HCT116 (cell line): Measurements from ENCODE around the gene BTBD10. TPM values are rescaled to one million over a fixed set of nuclear protein-coding genes. Genes with fewer than 3 reads are reported as not detected.

Source experiments
- ATAC-seq: fragments of 200-7000 bp; cut with Tn5 transposase; 2 replicates; pipeline ENCODE4 v1.9.1; 2020; ENCODE audit warnings: mild to moderate bottlenecking, moderate library complexity
- BruUV-seq: library from RNA; stranded (reverse); fragments of 400-500 nt; replicated peaks from 2 replicates; lab custom pipeline; 2021; lab: Mats Ljungman, UMichigan
- CTCF ChIA-PET: fragments of 300-600 bp; sonication (Branson Sonifier 250); formaldehyde crosslinking; loops from one replicate; lab custom pipeline; 2021; ENCODE audit warnings: antibody characterized with exemption; lab: Charles Lee
- POLR2A ChIA-PET: fragments of 300-600, 350-600 bp; sonication (Branson Sonifier 250); formaldehyde crosslinking; loops from one replicate; lab custom pipeline; 2021; ENCODE audit warnings: antibody characterized with exemption; lab: Charles Lee
- RAD21 ChIA-PET, 2 experiments: fragments of 300-600 bp; sonication (Branson Sonifier 250); formaldehyde crosslinking; loops; one replicate each; lab custom pipeline; 2023; ENCODE audit warnings: low total read pairs in 2 of 2; ENCODE audit not compliant: uncharacterized antibody in 2 of 2, unreplicated experiment in 2 of 2, low non-redundant PET in 1 of 2; lab: Charles Lee
- DNase-seq: peaks from one replicate; pipeline ENCODE4 v3.0.0-alpha.2; 2010; ENCODE audit warnings: low read depth, low spot score
- H2AFZ ChIP-seq: fragments of 200-600 bp; shearing (Covaris generic), sonication (generic); 2 replicates; pipeline ENCODE4 v1.6.1; 2017; ENCODE audit warnings: low read depth, mixed run types, mixed read lengths, antibody characterized with exemption, low read length; ENCODE audit not compliant: poor library complexity, severe bottlenecking
- H3K27ac ChIP-seq: 2 replicates; pipeline ENCODE4 v1.5.1; 2012; ENCODE audit warnings: low read depth, low read length
- H3K27me3 ChIP-seq: fragments of 200-600 bp; sonication (generic); 2 replicates; pipeline ENCODE4 v1.6.1; 2016; ENCODE audit warnings: mixed run types, low read length, mixed read lengths; ENCODE audit not compliant: insufficient read depth
- H3K36me3 ChIP-seq, 2 experiments: fragments of 200-500 bp in 1 of 2; fragments of 200-600 bp in 1 of 2; sonication (Bioruptor generic) in 1 of 2; sonication (generic) in 1 of 2; 2 replicates each; pipeline versions ENCODE4 v1.5.1 to v1.6.1; 2014 to 2016; ENCODE audit warnings: low read length in 2 of 2, inconsistent platforms in 1 of 2, mixed read lengths in 1 of 2, mixed run types in 1 of 2; ENCODE audit not compliant: insufficient read depth in 2 of 2, control insufficient read depth in 1 of 2
- H3K4me1 ChIP-seq, 2 experiments: fragments of 200-600 bp in 1 of 2; sonication (generic) in 1 of 2; 2 replicates each; pipeline versions ENCODE4 v1.5.1 to v1.6.1; 2012 to 2017; ENCODE audit warnings: low read length in 2 of 2, inconsistent platforms in 1 of 2, mild to moderate bottlenecking in 1 of 2, mixed read lengths in 1 of 2, mixed run types in 1 of 2, moderate library complexity in 1 of 2; ENCODE audit not compliant: insufficient read depth in 2 of 2, control insufficient read depth in 1 of 2
- H3K4me2 ChIP-seq: fragments of 200-600 bp; sonication (generic); 2 replicates; pipeline ENCODE4 v1.6.1; 2017; ENCODE audit warnings: mixed run types, low read length, mixed read lengths
- H3K4me3 ChIP-seq, 2 experiments: fragments of 200-600 bp in 1 of 2; sonication (generic) in 1 of 2; replicated peaks in 1 of 2; 2 replicates each; pipeline ENCODE4 v1.5.1; 2011 to 2016; ENCODE audit warnings: low read length in 2 of 2, control low read depth in 1 of 2, low read depth in 1 of 2, mild to moderate bottlenecking in 1 of 2, mixed read lengths in 1 of 2, mixed run types in 1 of 2
- H3K79me2 ChIP-seq: fragments of 200-600 bp; sonication (generic); 2 replicates; pipeline ENCODE4 v1.6.1; 2017; ENCODE audit warnings: mild to moderate bottlenecking, mixed run types, low read length, moderate library complexity, mixed read lengths; ENCODE audit not compliant: insufficient read depth
- H3K9ac ChIP-seq: fragments of 200-600 bp; sonication (generic); 2 replicates; pipeline ENCODE4 v1.6.1; 2016; ENCODE audit warnings: low read length, mixed read lengths
- H3K9me2 ChIP-seq: fragments of 200-600 bp; sonication (generic), shearing (Covaris generic); 2 replicates; pipeline ENCODE4 v1.6.1; 2017; ENCODE audit warnings: mixed run types, mild to moderate bottlenecking, moderate library complexity; ENCODE audit not compliant: insufficient read depth
- H3K9me3 ChIP-seq, 2 experiments: fragments of 200-500 bp in 1 of 2; fragments of 200-600 bp in 1 of 2; sonication (Bioruptor generic) in 1 of 2; sonication (generic) in 1 of 2; 2 replicates each; pipeline ENCODE4 v1.6.1; 2014 to 2017; ENCODE audit warnings: low read length in 2 of 2, mixed read lengths in 2 of 2, inconsistent platforms in 1 of 2, low read depth in 1 of 2, mild to moderate bottlenecking in 1 of 2, mixed run types in 1 of 2, moderate library complexity in 1 of 2; ENCODE audit not compliant: control insufficient read depth in 1 of 2, insufficient read depth in 1 of 2
- H4K20me1 ChIP-seq: fragments of 200-600 bp; sonication (generic), shearing (Covaris generic); 2 replicates; pipeline ENCODE4 v1.6.1; 2017; ENCODE audit warnings: mixed run types, mild to moderate bottlenecking, moderate library complexity; ENCODE audit not compliant: insufficient read depth
- CBX3 ChIP-seq: IDR thresholded peaks from 2 replicates; pipeline ENCODE4 v1.6.1; 2012; ENCODE audit warnings: low read depth
- CEBPB ChIP-seq: IDR thresholded peaks from 2 replicates; pipeline ENCODE4 v1.6.1; 2012; ENCODE audit warnings: low read depth
- CTCF ChIP-seq, 3 experiments: fragments of 200-600 bp in 1 of 3; sonication (generic) in 1 of 3; IDR thresholded peaks in 2 of 3; conservative IDR thresholded peaks in 1 of 3; 2 replicates each; pipeline ENCODE4 v1.5.1; 2012 to 2017; ENCODE audit warnings: low read depth in 2 of 3, low read length in 2 of 3, antibody characterized with exemption in 1 of 3, borderline replicate concordance in 1 of 3, control low read depth in 1 of 3, mild to moderate bottlenecking in 1 of 3, mixed read lengths in 1 of 3, mixed run types in 1 of 3, moderate library complexity in 1 of 3; ENCODE audit not compliant: insufficient read depth in 1 of 3
- FOSL1 ChIP-seq: IDR thresholded peaks from 2 replicates; pipeline ENCODE4 v1.6.1; 2012; ENCODE audit warnings: low read depth
- POLR2A ChIP-seq: IDR thresholded peaks from 2 replicates; pipeline ENCODE4 v1.7.0; 2011; ENCODE audit warnings: borderline replicate concordance; ENCODE audit not compliant: insufficient read depth, insufficient read length; ENCODE audit errors: extremely low read depth
- POLR2AphosphoS5 ChIP-seq: IDR thresholded peaks from 2 replicates; pipeline ENCODE4 v1.6.1; 2011; ENCODE audit warnings: mild to moderate bottlenecking, low read depth, low read length, moderate library complexity
- RAD21 ChIP-seq: IDR thresholded peaks from 2 replicates; pipeline ENCODE4 v1.6.1; 2012; ENCODE audit warnings: low read depth, mild to moderate bottlenecking
- SIN3A ChIP-seq: IDR thresholded peaks from 2 replicates; pipeline ENCODE4 v1.6.1; 2012; ENCODE audit warnings: low read depth
- SP1 ChIP-seq: IDR thresholded peaks from 2 replicates; pipeline ENCODE4 v1.6.1; 2012; ENCODE audit warnings: low read depth
- SRF ChIP-seq: IDR thresholded peaks from 2 replicates; pipeline ENCODE4 v1.6.1; 2012; ENCODE audit warnings: low read depth
- YY1 ChIP-seq: IDR thresholded peaks from 2 replicates; pipeline ENCODE4 v1.6.1; 2011; ENCODE audit warnings: low read length, low read depth, moderate library complexity, mild to moderate bottlenecking; ENCODE audit not compliant: insufficient replicate concordance; ENCODE audit errors: extremely low read depth
- ZBTB33 ChIP-seq: IDR thresholded peaks from 2 replicates; pipeline ENCODE4 v1.6.1; 2011; ENCODE audit warnings: mild to moderate bottlenecking, low read length, moderate library complexity; ENCODE audit not compliant: insufficient replicate concordance; ENCODE audit errors: extremely low read depth
- ZNF274 ChIP-seq: fragments of 200-500 bp; sonication (Bioruptor generic); IDR thresholded peaks from 2 replicates; pipeline ENCODE4 v1.6.1; 2014; ENCODE audit warnings: mild to moderate bottlenecking, low read depth, low read length, inconsistent platforms
- intact Hi-C: fragments of 100-400 bp; cut with micrococcal nuclease; formaldehyde crosslinking; loops from 2 replicates; pipeline ENCODE4 v1.10.0; 2022
- total RNA-seq: library from RNA; stranded (reverse); gene quantifications from one replicate; pipeline ENCODE4 v1.2.1, GENCODE V29; 2021; ENCODE audit not compliant: unreplicated experiment
- TF ChIP-seq, protein P1 (sequence below): IDR thresholded peaks from 2 replicates; pipeline ENCODE4 v1.6.1; 2012
- TF ChIP-seq, protein P2 (sequence below): IDR thresholded peaks from 2 replicates; pipeline ENCODE4 v1.6.1; 2012; ENCODE audit warnings: low read depth
- TF ChIP-seq, protein P3 (sequence below): IDR thresholded peaks from 2 replicates; pipeline ENCODE4 v1.6.1; 2012

Gene BTBD10
- total RNA-seq, 1 experiment from 2014 or later, result 17.0 TPM

DNA sequence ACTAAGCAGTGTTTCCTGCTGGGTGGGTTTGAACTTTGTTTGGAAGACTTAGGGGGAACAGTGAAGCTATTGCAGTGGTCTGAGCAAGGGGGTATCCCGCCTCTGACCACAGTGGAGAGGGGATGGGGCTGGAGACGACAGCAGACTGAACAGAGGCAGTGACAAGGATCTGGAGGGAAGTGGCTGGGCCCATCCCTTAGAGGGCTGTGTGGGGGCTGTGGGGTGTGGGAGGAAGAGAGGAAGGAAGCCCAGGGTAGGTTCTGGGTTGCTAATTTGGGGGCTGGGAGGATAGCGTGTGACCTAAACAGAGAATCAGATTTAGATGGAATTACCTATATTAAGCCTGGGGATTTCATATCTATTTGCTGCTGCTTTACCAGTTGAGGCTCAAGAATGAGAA is 114.7 kb downstream of the BTBD10 start:
- Histone ChIP-seq H3K27me3 (no peaks in the 10 kb centered on the region), H3K27ac (no peak overlapping the region), H3K9ac (no peak overlapping the region), H3K9me3 (no peaks in the 10 kb centered on the region), H4K20me1 (no peaks in the 10 kb centered on the region), H3K79me2 (no peaks in the 10 kb centered on the region), H3K4me3 (no peak overlapping the region), H3K36me3 (no peaks in the 10 kb centered on the region), H3K9me2 (no peaks in the 10 kb centered on the region), H2AFZ (no peak overlapping the region), H3K4me1 (0 out of 4 replicates have a peak, but pooled peaks cover 0 to 6% of the 10 kb centered on the region in 2 experiments), H3K4me2 (no peak overlapping the region)
- no peak for TF ChIP-seq ZBTB33
- no peak for TF ChIP-seq POLR2AphosphoS5
- TF ChIP-seq, protein P1, sequence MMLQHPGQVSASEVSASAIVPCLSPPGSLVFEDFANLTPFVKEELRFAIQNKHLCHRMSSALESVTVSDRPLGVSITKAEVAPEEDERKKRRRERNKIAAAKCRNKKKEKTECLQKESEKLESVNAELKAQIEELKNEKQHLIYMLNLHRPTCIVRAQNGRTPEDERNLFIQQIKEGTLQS, result no peak
- no peak for TF ChIP-seq FOSL1
- TF ChIP-seq CBX3, result no peak
- TF ChIP-seq ZNF274, result no peak
- no peak for TF ChIP-seq CEBPB
- TF ChIP-seq SRF, result no peak
- no peak for TF ChIP-seq SP1
- no peak for TF ChIP-seq RAD21
- TF ChIP-seq, protein P2, sequence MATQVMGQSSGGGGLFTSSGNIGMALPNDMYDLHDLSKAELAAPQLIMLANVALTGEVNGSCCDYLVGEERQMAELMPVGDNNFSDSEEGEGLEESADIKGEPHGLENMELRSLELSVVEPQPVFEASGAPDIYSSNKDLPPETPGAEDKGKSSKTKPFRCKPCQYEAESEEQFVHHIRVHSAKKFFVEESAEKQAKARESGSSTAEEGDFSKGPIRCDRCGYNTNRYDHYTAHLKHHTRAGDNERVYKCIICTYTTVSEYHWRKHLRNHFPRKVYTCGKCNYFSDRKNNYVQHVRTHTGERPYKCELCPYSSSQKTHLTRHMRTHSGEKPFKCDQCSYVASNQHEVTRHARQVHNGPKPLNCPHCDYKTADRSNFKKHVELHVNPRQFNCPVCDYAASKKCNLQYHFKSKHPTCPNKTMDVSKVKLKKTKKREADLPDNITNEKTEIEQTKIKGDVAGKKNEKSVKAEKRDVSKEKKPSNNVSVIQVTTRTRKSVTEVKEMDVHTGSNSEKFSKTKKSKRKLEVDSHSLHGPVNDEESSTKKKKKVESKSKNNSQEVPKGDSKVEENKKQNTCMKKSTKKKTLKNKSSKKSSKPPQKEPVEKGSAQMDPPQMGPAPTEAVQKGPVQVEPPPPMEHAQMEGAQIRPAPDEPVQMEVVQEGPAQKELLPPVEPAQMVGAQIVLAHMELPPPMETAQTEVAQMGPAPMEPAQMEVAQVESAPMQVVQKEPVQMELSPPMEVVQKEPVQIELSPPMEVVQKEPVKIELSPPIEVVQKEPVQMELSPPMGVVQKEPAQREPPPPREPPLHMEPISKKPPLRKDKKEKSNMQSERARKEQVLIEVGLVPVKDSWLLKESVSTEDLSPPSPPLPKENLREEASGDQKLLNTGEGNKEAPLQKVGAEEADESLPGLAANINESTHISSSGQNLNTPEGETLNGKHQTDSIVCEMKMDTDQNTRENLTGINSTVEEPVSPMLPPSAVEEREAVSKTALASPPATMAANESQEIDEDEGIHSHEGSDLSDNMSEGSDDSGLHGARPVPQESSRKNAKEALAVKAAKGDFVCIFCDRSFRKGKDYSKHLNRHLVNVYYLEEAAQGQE, result no peak
- no peak for TF ChIP-seq CTCF (IDR thresholded peaks at IDR 0.05 in 2 of 3, conservative IDR thresholded peaks at IDR 0.05 in 1 of 3; ENCODE audit: borderline replicate concordance in 1 of 3, insufficient read depth in 1 of 3, low read depth in 2 of 3, low read length in 2 of 3)
- no peak for TF ChIP-seq YY1
- TF ChIP-seq, protein P3, sequence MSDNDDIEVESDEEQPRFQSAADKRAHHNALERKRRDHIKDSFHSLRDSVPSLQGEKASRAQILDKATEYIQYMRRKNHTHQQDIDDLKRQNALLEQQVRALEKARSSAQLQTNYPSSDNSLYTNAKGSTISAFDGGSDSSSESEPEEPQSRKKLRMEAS, result no peak
- no peak for TF ChIP-seq SIN3A
- TF ChIP-seq POLR2A, result no peak
- no TSS peak for BruUV-seq
- RAD21 ChIA-PET, result no interaction called here
- CTCF ChIA-PET, result no interaction called here
- intact Hi-C loops, result no loop called here
- ATAC-seq (no peak), DNase-seq (no peak)
- POLR2A ChIA-PET, result no interaction called here
